Type B pancreatic cell (in vitro differentiated cells): ENCODE data around the gene PHF2. TPM values are rescaled to one million over a fixed set of nuclear protein-coding genes. Genes with fewer than 3 reads are reported as not detected.
A peak's percentile ranks its signal among the peaks of the same experiment; 100 is the strongest.
"Not testable (repeated sequence)": the region's sequence is repeated elsewhere in the genome, so short reads cannot be mapped to it uniquely, and the experiment has no call there.

ENCODE experiments used
- DNase-seq: peaks from one replicate; pipeline ENCODE4 v3.0.0; 2021; ENCODE audit warnings: mixed read lengths; ENCODE audit not compliant: unreplicated experiment; ENCODE audit errors: extremely low spot score
- H3K27ac Mint-ChIP-seq: 2 replicates; pipeline ENCODE4 v1.8.0; 2021; ENCODE audit warnings: mild to moderate bottlenecking, mixed read lengths
- H3K27me3 Mint-ChIP-seq: 2 replicates; pipeline ENCODE4 v1.8.0; 2021; ENCODE audit warnings: mixed read lengths
- H3K36me3 Mint-ChIP-seq: 2 replicates; pipeline ENCODE4 v1.8.0; 2021; ENCODE audit warnings: mixed read lengths
- H3K4me1 Mint-ChIP-seq: one replicate; pipeline ENCODE4 v1.8.0; 2021; ENCODE audit warnings: mixed read lengths; ENCODE audit not compliant: unreplicated experiment
- H3K4me3 Mint-ChIP-seq: 2 replicates; pipeline ENCODE4 v1.8.0; 2021; ENCODE audit warnings: mild to moderate bottlenecking, mixed read lengths
- H3K9me3 Mint-ChIP-seq: 2 replicates; pipeline ENCODE4 v1.8.0; 2021; ENCODE audit warnings: mixed read lengths
- total RNA-seq: library from RNA; stranded (reverse); gene quantifications from 2 replicates; pipeline ENCODE4 v1.2.1, GENCODE V29; 2021; ENCODE audit warnings: low replicate concordance
- TF ChIP-seq, protein P1 (sequence below): fragments of 200-600 bp; sonication (generic); conservative IDR thresholded peaks from 2 replicates; pipeline ENCODE4 v1.5.0; 2021; ENCODE audit warnings: antibody characterized with exemption, mild to moderate bottlenecking

Gene PHF2
- total RNA-seq, 1 donor from 2014 or later = 34.7 TPM

DNA sequence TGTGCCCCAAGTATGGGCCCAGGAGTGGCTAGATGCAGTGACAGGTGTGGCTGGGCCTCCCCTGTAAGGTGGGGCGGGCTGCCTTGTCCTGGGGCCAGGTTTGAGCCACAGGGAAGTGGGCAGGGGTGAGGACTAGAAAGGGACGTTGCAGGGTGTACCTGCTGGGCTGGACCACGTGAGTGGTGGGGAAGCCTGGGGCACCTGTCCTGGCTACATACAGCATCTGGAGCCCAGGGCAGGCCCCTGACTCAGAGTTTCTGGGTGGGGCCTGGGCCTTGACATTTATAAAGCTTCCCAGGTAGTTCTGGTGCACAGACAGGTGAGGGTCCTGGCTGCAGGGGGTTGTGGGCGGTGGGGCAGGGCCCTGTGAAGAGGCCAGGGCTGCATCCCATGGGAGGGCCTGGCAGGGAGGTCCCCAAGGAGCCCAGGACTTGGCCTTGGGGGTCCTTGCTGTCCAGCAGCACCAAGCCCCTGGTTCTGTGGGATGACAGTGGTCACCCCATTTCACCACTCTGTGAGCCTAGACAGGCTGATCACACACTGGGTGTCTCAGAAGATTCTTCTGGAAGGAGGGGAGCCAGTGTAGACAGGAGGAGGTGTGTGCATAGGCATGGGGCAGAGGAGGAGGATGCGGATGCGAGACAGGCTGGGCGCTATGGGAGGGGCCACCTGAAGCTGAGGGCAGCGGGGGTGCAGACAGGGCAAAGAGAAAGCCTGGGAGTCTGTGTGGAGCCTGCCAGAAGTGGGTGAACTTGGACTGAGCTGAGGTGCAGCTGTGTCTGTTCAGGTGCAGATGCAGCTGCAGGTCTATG, 94.0 kb downstream of the PHF2 start:
- H3K27ac Mint-ChIP-seq = no peak overlapping the region
- no peak overlapping the region for H3K4me3 Mint-ChIP-seq
- H3K4me1 Mint-ChIP-seq = no peaks in the 10 kb centered on the region
- no peaks in the 10 kb centered on the region for H3K27me3 Mint-ChIP-seq
- peak; percentile 68 for DNase-seq
- TF ChIP-seq, protein P1, sequence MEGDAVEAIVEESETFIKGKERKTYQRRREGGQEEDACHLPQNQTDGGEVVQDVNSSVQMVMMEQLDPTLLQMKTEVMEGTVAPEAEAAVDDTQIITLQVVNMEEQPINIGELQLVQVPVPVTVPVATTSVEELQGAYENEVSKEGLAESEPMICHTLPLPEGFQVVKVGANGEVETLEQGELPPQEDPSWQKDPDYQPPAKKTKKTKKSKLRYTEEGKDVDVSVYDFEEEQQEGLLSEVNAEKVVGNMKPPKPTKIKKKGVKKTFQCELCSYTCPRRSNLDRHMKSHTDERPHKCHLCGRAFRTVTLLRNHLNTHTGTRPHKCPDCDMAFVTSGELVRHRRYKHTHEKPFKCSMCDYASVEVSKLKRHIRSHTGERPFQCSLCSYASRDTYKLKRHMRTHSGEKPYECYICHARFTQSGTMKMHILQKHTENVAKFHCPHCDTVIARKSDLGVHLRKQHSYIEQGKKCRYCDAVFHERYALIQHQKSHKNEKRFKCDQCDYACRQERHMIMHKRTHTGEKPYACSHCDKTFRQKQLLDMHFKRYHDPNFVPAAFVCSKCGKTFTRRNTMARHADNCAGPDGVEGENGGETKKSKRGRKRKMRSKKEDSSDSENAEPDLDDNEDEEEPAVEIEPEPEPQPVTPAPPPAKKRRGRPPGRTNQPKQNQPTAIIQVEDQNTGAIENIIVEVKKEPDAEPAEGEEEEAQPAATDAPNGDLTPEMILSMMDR = no peak
- H3K36me3 Mint-ChIP-seq = no peaks in the 10 kb centered on the region
- no peaks in the 10 kb centered on the region for H3K9me3 Mint-ChIP-seq

- Mint-ChIP-seq H3K36me3 (no peaks in the 10 kb centered on the region), H3K4me3 (no peak overlapping the region), H3K27me3 (no peaks in the 10 kb centered on the region), H3K9me3 (no peaks in the 10 kb centered on the region), H3K4me1 (no peaks in the 10 kb centered on the region), H3K27ac (no peak overlapping the region)
- TF ChIP-seq, protein P1 = no peak
- DNase-seq = no peak
These were observed 94.6 kb downstream of the PHF2 start for GRCh38 chr9:93671020-93671338.

GRCh38 chr9:93672330-93673020, 96.1 kb downstream of the PHF2 start:
- not testable (repeated sequence) for H3K4me3 Mint-ChIP-seq, DNase-seq, H3K36me3 Mint-ChIP-seq, H3K27me3 Mint-ChIP-seq, H3K4me1 Mint-ChIP-seq, H3K9me3 Mint-ChIP-seq, H3K27ac Mint-ChIP-seq

DNA sequence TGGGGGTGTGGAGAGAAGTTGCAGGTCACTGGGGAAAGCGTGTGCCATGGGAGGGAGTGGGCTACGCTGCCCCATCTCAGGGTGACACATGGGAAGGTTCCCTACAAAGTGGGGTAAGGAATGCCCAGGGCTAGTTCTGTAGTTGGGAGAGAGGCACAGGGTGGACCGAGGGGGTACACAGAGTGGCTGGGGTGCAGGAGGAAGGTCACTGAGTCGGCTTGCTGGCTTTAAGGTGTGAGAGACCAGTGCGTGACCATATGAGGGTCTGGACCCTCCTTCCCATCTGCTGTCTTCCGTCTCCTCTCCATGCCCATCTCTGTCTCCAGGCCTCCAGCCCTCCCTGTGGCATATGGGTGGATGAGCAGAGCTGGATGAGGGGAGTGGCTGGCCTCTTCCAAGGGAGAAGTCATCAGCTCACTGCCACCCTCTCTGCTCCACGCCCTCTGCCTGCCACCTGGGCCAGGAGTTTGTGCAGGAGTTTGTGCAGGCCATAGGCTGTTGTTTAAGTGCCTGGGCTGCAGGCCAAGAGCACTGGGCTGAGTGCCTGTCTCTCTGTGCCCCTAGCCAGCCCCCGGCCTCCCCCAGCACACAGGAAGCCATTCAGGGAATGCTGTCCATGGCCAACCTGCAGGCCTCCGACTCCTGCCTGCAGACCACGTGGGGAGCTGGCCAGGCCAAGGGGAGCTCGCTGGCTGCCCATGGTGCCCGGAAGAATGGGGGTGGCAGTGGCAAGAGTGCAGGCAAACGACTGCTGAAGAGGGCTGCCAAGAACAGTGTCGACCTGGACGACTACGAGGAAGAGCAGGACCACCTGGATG, 96.8 kb downstream of the PHF2 start:
- DNase-seq = peak; percentile 66
- TF ChIP-seq, protein P1 = no peak
- no peaks in the 10 kb centered on the region for H3K9me3 Mint-ChIP-seq
- no peaks in the 10 kb centered on the region for H3K36me3 Mint-ChIP-seq
- no peaks in the 10 kb centered on the region for H3K27me3 Mint-ChIP-seq
- no peak overlapping the region for H3K27ac Mint-ChIP-seq
- no peak overlapping the region for H3K4me3 Mint-ChIP-seq
- no peaks in the 10 kb centered on the region for H3K4me1 Mint-ChIP-seq

- TF ChIP-seq, protein P1 = no peak
- peak; percentile 64 for DNase-seq
- H3K27ac Mint-ChIP-seq = no peak overlapping the region
- H3K36me3 Mint-ChIP-seq = no peaks in the 10 kb centered on the region
- H3K9me3 Mint-ChIP-seq = no peaks in the 10 kb centered on the region
- H3K27me3 Mint-ChIP-seq = no peaks in the 10 kb centered on the region
- H3K4me1 Mint-ChIP-seq = no peaks in the 10 kb centered on the region
- no peak overlapping the region for H3K4me3 Mint-ChIP-seq
These were observed 97.5 kb downstream of the PHF2 start for GRCh38 chr9:93673839-93674334.
